Lung (tissue), 12 donors: ENCODE results near the gene DOCK3. TPM values are rescaled to one million over a fixed set of nuclear protein-coding genes. Genes with fewer than 3 reads are reported as not detected.

Source experiments
- ATAC-seq: fragments of 200-7000 bp; cut with Tn5 transposase; one replicate; pipeline ENCODE4 v1.9.1; 2020; ENCODE audit warnings: moderate number of reproducible peaks; ENCODE audit not compliant: insufficient read depth, low FRiP score
- DNase-seq, 3 donors: peaks; one replicate each; pipeline ENCODE4 v3.0.0-alpha.2; 2013 to 2017
- H3K27ac ChIP-seq, 2 donors: one replicate each; pipeline ENCODE4 v1.5.1; 2013; ENCODE audit warnings: mild to moderate bottlenecking in 2 of 2, moderate library complexity in 2 of 2, control low read depth in 1 of 2, inconsistent platforms in 1 of 2, low read depth in 1 of 2, low read length in 1 of 2
- H3K27me3 ChIP-seq, 3 donors: one replicate each; pipeline ENCODE4 v1.5.1; 2013; ENCODE audit warnings: low read length in 2 of 3; ENCODE audit not compliant: control insufficient read depth in 3 of 3, insufficient read depth in 3 of 3
- H3K36me3 ChIP-seq, 4 donors: one replicate each; pipeline ENCODE4 v1.5.1; 2013; ENCODE audit warnings: low read length in 4 of 4, mild to moderate bottlenecking in 1 of 4, moderate library complexity in 1 of 4; ENCODE audit not compliant: control insufficient read depth in 4 of 4, insufficient read depth in 4 of 4
- H3K4me1 ChIP-seq, 5 donors: one replicate each; pipeline ENCODE4 v1.5.1; 2013; ENCODE audit warnings: low read length in 5 of 5, mild to moderate bottlenecking in 2 of 5, moderate library complexity in 1 of 5; ENCODE audit not compliant: control insufficient read depth in 5 of 5, insufficient read depth in 5 of 5
- H3K4me3 ChIP-seq: one replicate; pipeline ENCODE4 v1.5.1; 2013; ENCODE audit warnings: mild to moderate bottlenecking, control low read depth, moderate library complexity
- H3K9ac ChIP-seq, 2 donors: one replicate each; pipeline ENCODE4 v1.5.1; 2013; ENCODE audit warnings: low read length in 2 of 2, control low read depth in 1 of 2; ENCODE audit not compliant: insufficient read depth in 1 of 2
- H3K9me3 ChIP-seq, 4 donors: one replicate each; pipeline ENCODE4 v1.5.1; 2013; ENCODE audit warnings: low read length in 3 of 4, mild to moderate bottlenecking in 1 of 4, moderate library complexity in 1 of 4; ENCODE audit not compliant: control insufficient read depth in 4 of 4, insufficient read depth in 3 of 4
- WGBS, 2 donors: extraction: QIAGEN DNeasy Blood & Tissue Kit; methylation state at CpG; one replicate each; pipeline ENCODE4 v1.1.7; 2013; 5-methylcytosine and 5-hydroxymethylcytosine counted together
- polyA plus RNA-seq, 2 donors: library from polyadenylated mRNA; stranded (reverse); fragments of 200-250 nt; gene quantifications; one replicate each; pipeline ENCODE4 v1.2.1, GENCODE V29; 2013
- total RNA-seq, 2 donors: library from RNA; depleted of rRNA in 1 of 2; stranded (reverse); fragments of >200 nt in 1 of 2; gene quantifications; one replicate each; pipeline ENCODE4 v1.2.1, GENCODE V29; 2014 to 2021
- TF ChIP-seq, protein P1 (sequence below): IDR thresholded peaks from 2 replicates; pipeline ENCODE4 v1.5.1; 2012; ENCODE audit warnings: mild to moderate bottlenecking; ENCODE audit errors: control extremely low read depth, extremely low read depth
- donor health status: control.
- donor health status: control.
- donor health status: Bipolar disorder and iron deficiency.
- donor health status: healthy.
- donor health status: DM: yes; HTN: yes; CAD: no.

DOCK3 gene
- total and polyA plus RNA-seq, 4 donors, result 0.06 to 1.4 (median 0.34) TPM

DNA sequence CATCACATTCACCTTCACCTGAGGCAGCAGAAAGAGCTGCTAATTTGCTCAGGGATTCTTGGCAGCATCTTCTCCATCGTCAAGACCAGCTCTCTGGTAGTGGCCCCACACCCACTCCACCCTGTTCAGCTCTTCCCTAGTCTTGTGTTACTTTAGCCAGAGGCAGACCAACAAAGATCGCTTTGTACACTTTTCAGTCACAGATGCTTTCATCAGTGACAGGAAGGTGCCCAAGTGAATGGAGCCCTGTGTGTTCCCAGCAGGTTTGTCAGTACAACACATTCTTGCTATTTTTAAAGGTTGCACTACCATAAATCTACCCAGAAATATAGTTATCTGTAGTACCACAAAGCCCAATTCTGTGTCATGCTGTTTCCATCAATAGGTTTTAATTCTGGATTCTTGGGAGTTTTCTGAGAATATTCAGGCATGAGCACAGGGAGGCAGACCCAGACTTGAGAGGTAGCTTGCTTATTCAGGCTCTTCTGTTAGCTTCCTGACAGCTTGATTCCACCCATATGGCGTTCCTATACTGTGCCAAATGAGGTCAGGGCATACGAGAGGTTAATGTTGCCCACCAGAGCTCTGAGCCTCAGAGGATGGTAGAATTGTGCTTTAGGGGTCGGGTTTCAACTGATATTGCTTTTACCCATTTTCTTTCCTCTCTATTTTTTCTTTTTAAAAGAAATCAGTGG lies 600.5 kb downstream of the DOCK3 start:
- TF ChIP-seq, protein P1, sequence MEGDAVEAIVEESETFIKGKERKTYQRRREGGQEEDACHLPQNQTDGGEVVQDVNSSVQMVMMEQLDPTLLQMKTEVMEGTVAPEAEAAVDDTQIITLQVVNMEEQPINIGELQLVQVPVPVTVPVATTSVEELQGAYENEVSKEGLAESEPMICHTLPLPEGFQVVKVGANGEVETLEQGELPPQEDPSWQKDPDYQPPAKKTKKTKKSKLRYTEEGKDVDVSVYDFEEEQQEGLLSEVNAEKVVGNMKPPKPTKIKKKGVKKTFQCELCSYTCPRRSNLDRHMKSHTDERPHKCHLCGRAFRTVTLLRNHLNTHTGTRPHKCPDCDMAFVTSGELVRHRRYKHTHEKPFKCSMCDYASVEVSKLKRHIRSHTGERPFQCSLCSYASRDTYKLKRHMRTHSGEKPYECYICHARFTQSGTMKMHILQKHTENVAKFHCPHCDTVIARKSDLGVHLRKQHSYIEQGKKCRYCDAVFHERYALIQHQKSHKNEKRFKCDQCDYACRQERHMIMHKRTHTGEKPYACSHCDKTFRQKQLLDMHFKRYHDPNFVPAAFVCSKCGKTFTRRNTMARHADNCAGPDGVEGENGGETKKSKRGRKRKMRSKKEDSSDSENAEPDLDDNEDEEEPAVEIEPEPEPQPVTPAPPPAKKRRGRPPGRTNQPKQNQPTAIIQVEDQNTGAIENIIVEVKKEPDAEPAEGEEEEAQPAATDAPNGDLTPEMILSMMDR, result no peak

DNA sequence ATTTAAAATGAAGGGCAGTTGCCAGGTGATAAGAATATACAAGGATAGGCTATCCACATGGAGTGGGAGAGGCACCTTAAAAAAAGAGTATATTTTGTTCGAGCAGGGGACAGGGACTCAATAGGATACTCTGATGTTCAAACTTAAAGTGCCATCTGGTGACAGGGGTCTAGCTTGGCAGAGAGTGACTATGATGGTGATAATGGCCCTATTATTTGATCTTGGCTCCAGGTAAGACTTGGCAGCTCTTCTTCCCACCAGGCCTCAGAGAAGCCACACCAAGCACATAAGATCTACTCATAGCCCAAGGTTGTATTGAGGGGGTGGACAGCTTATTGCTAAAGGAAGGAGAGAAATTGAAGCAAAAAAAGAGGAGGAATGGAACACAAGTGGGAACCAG lies 601.3 kb downstream of the DOCK3 start:
- Histone ChIP-seq H3K27ac (no peak overlapping the region), H3K9ac (no peak overlapping the region), H3K4me1 (no peaks in the 10 kb centered on the region), H3K9me3 (no peaks in the 10 kb centered on the region), H3K36me3 (no peaks in the 10 kb centered on the region), H3K4me3 (no peak overlapping the region), H3K27me3 (no peaks in the 10 kb centered on the region)
- 79 to 89% methylated on average over 1 of the region's 1 CpG for WGBS, 2 donors
- TF ChIP-seq, protein P1, result no peak
- no peak for ATAC-seq
- no peak for DNase-seq

More for the DNA sequence above, 600.5 kb downstream of the DOCK3 start:
- no peak for DNase-seq
- H3K4me1 ChIP-seq, result no peaks in the 10 kb centered on the region
- no peaks in the 10 kb centered on the region for H3K36me3 ChIP-seq
- WGBS, 2 donors, result 53 to 80% methylated on average over 5 of the region's 5 CpGs
- H3K9me3 ChIP-seq, result no peaks in the 10 kb centered on the region
- ATAC-seq, result no peak
- H3K4me3 ChIP-seq, result no peak overlapping the region
- no peak overlapping the region for H3K9ac ChIP-seq
- no peaks in the 10 kb centered on the region for H3K27me3 ChIP-seq
- no peak overlapping the region for H3K27ac ChIP-seq

DNA sequence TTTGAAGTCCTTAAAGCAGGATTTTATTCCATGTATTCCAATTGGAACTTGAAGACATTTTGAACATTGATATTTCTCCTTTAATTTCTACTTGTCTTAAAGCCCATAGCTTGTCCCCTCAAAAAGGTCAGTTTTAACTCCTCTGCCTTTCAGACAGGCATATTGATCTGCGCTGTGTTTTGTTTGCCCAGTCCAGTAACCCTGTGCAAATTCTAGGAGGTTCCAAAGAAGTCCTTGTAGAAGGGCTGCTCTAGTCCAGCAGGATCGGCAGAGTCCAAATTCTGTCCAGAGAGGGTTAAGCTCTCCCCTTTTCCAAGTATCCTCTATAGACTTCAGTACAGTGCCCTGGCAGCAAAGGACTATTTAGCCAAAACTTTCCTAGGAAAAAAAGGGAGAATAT lies 604.7 kb downstream of the DOCK3 start:
- 85 to 95% methylated on average over 2 of the region's 2 CpGs for WGBS, 2 donors

More for the DNA sequence above, 604.7 kb downstream of the DOCK3 start:
- TF ChIP-seq, protein P1, result no peak
- no peak overlapping the region for H3K9ac ChIP-seq
- no peaks in the 10 kb centered on the region for H3K4me1 ChIP-seq
- DNase-seq (no peak), ATAC-seq (no peak)
- H3K36me3 ChIP-seq, result no peaks in the 10 kb centered on the region
- peaks cover 0 to 2% (median under 1%) of the 10 kb centered on the region in 4 donors for H3K9me3 ChIP-seq
- H3K4me3 ChIP-seq, result no peak overlapping the region
- no peak overlapping the region for H3K27ac ChIP-seq
- H3K27me3 ChIP-seq, result no peaks in the 10 kb centered on the region
